Measurements from ENCODE around the gene SERPINH1. TPM values are rescaled to one million over a fixed set of nuclear protein-coding genes. Genes with fewer than 3 reads are reported as not detected.

The SERPINH1 gene
- total and polyA plus RNA-seq, 2 donors (not counting 1 experiment from before 2014, with no cell fraction given): 3.0 to 5.7 TPM

GRCh38 chr11:75565916-75566762 is 4.1 kb downstream of the SERPINH1 start:
- peaks cover 22% of the 10 kb centered on the region for H3K4me1 Mint-ChIP-seq
- H3K27ac Mint-ChIP-seq: no peak overlapping the region
- H3K9me3 Mint-ChIP-seq (ENCODE audit: insufficient read depth): no peaks in the 10 kb centered on the region
- Histone ChIP-seq H2AFZ (ENCODE audit: insufficient read depth, low read depth, low read length, poor library complexity, severe bottlenecking) (no peak overlapping the region), H3K4me2 (replicated peaks; ENCODE audit: low read depth, low read length, poor library complexity, severe bottlenecking) (no peak overlapping the region), H3K4me1 (ENCODE audit: control insufficient read depth in 2 of 2, insufficient read depth in 2 of 2, low read length in 2 of 2) (peaks cover 17 to 21% of the 10 kb centered on the region in 2 donors), H3K27me3 (replicated peaks in 1 of 4; ENCODE audit: control extremely low read depth in 1 of 4, control insufficient read depth in 3 of 4, insufficient read depth in 4 of 4, low read length in 3 of 4) (peaks cover 0 to 11% (median 3%) of the 10 kb centered on the region in 4 experiments), H3K27ac (ENCODE audit: low read length in 2 of 2) (no peak overlapping the region), H3K9me3 (ENCODE audit: control extremely low read depth in 1 of 3, control insufficient read depth in 2 of 3, insufficient read depth in 1 of 3, low read length in 2 of 3) (no peaks in the 10 kb centered on the region), H3K36me3 (replicated peaks in 1 of 2; ENCODE audit: control extremely low read depth in 1 of 2, control insufficient read depth in 1 of 2, extremely low read depth in 1 of 2, insufficient read depth in 2 of 2, low read length in 1 of 2) (peaks cover 0 to 9% of the 10 kb centered on the region in 2 experiments), H3K4me3 (ENCODE audit: control extremely low read depth in 1 of 5, extremely low read depth in 1 of 5, insufficient read depth in 1 of 5, low read depth in 2 of 5, low read length in 4 of 5) (no peak overlapping the region), H3K79me2 (ENCODE audit: control insufficient read depth, insufficient read depth, low read length) (no peaks in the 10 kb centered on the region), H3K9ac (ENCODE audit: low read length) (no peak overlapping the region), H4K20me1 (ENCODE audit: control insufficient read depth, insufficient read depth, low read length, poor library complexity, severe bottlenecking) (no peaks in the 10 kb centered on the region)
- DNase-seq (no peak), ATAC-seq (ENCODE audit: low read depth) (no peak)
- TF ChIP-seq CTCF (IDR thresholded peaks at IDR 0.05) (no peak), EZH2 (IDR thresholded peaks at IDR 0.05; ENCODE audit: borderline replicate concordance, insufficient read depth, low read depth, low read length, poor library complexity, severe bottlenecking) (no peak)
- intact Hi-C loops (cut with micrococcal nuclease): no loop called here
- H3K4me3 Mint-ChIP-seq: no peak overlapping the region
- CTCF ChIA-PET: interaction anchor here (1.2 to 1.3 kb wide), 2 partner anchors 11 to 121 kb away, joined by 3 read pairs; no protein-coding TSS in a partner anchor
- POLR2A ChIA-PET: no interaction called here
- peaks cover under 1% of the 10 kb centered on the region for H3K27me3 Mint-ChIP-seq
- 94% methylated on average over 42 of the region's 43 CpGs for WGBS (ENCODE audit: insufficient coverage)

- peaks cover 0 to 12% of the 10 kb centered on the region in 2 experiments for H3K36me3 ChIP-seq (replicated peaks in 1 of 2; ENCODE audit: control extremely low read depth in 1 of 2, control insufficient read depth in 1 of 2, extremely low read depth in 1 of 2, insufficient read depth in 2 of 2, low read length in 1 of 2)
- H3K27me3 ChIP-seq (replicated peaks in 1 of 4; ENCODE audit: control extremely low read depth in 1 of 4, control insufficient read depth in 3 of 4, insufficient read depth in 4 of 4, low read length in 3 of 4): peaks cover 0 to 5% (median 0%) of the 10 kb centered on the region in 4 experiments
- no peak overlapping the region for H3K27ac ChIP-seq (ENCODE audit: low read length in 2 of 2)
- no peak for TF ChIP-seq EZH2 (IDR thresholded peaks at IDR 0.05; ENCODE audit: borderline replicate concordance, insufficient read depth, low read depth, low read length, poor library complexity, severe bottlenecking)
- TF ChIP-seq CTCF (IDR thresholded peaks at IDR 0.05): no peak
- no peaks in the 10 kb centered on the region for H4K20me1 ChIP-seq (ENCODE audit: control insufficient read depth, insufficient read depth, low read length, poor library complexity, severe bottlenecking)
- ChIA-PET CTCF (interaction anchor here (1.2 kb wide), 1 partner anchor 11 kb away, joined by 3 read pairs; no protein-coding TSS in a partner anchor), POLR2A (no interaction called here)
- H3K9me3 ChIP-seq (ENCODE audit: control extremely low read depth in 1 of 3, control insufficient read depth in 2 of 3, insufficient read depth in 1 of 3, low read length in 2 of 3): no peaks in the 10 kb centered on the region
- over 99% methylated on average over 30 of the region's 34 CpGs for WGBS (ENCODE audit: insufficient coverage)
- peaks cover 10 to 15% of the 10 kb centered on the region in 2 donors for H3K4me1 ChIP-seq (ENCODE audit: control insufficient read depth in 2 of 2, insufficient read depth in 2 of 2, low read length in 2 of 2)
- ATAC-seq (ENCODE audit: low read depth) (no peak), DNase-seq (no peak)
- no peak overlapping the region for H3K4me3 Mint-ChIP-seq
- H3K4me2 ChIP-seq (replicated peaks; ENCODE audit: low read depth, low read length, poor library complexity, severe bottlenecking): no peak overlapping the region
- H3K27me3 Mint-ChIP-seq: no peaks in the 10 kb centered on the region
- no peaks in the 10 kb centered on the region for H3K9me3 Mint-ChIP-seq (ENCODE audit: insufficient read depth)
- intact Hi-C loops (cut with micrococcal nuclease): no loop called here
- no peak overlapping the region for H2AFZ ChIP-seq (ENCODE audit: insufficient read depth, low read depth, low read length, poor library complexity, severe bottlenecking)
- no peak overlapping the region for H3K27ac Mint-ChIP-seq
- peaks cover 18% of the 10 kb centered on the region for H3K4me1 Mint-ChIP-seq
- no peak overlapping the region for H3K9ac ChIP-seq (ENCODE audit: low read length)
- H3K4me3 ChIP-seq (ENCODE audit: control extremely low read depth in 1 of 5, extremely low read depth in 1 of 5, insufficient read depth in 1 of 5, low read depth in 2 of 5, low read length in 4 of 5): no peak overlapping the region
- H3K79me2 ChIP-seq (ENCODE audit: control insufficient read depth, insufficient read depth, low read length): no peaks in the 10 kb centered on the region
These were observed 4.8 kb downstream of the SERPINH1 start for GRCh38 chr11:75566763-75567279.
